ENCODE data around the gene MBD5. TPM values are rescaled to one million over a fixed set of nuclear protein-coding genes. Genes with fewer than 3 reads are reported as not detected.

The MBD5 gene
- total and polyA plus RNA-seq, 7 donors = 2.3 to 81.1 (median 67.0) TPM

GRCh38 chr2:148487439-148487838 lies 466.5 kb downstream of the MBD5 start:
- Histone ChIP-seq H3K27me3 (no peaks in the 10 kb centered on the region), H3K27ac (no peak overlapping the region), H3K9me3 (no peaks in the 10 kb centered on the region), H3K4me1 (no peaks in the 10 kb centered on the region), H3K4me3 (no peak overlapping the region), H3K36me3 (peaks cover 0 to 21% (median 13%) of the 10 kb centered on the region in 4 donors)
- DNase-seq = no peak
- TF ChIP-seq POLR2A (IDR thresholded peaks at IDR 0.05) (no peak), POLR2AphosphoS5 (IDR thresholded peaks at IDR 0.05) (no peak)
- TF ChIP-seq, protein P1, sequence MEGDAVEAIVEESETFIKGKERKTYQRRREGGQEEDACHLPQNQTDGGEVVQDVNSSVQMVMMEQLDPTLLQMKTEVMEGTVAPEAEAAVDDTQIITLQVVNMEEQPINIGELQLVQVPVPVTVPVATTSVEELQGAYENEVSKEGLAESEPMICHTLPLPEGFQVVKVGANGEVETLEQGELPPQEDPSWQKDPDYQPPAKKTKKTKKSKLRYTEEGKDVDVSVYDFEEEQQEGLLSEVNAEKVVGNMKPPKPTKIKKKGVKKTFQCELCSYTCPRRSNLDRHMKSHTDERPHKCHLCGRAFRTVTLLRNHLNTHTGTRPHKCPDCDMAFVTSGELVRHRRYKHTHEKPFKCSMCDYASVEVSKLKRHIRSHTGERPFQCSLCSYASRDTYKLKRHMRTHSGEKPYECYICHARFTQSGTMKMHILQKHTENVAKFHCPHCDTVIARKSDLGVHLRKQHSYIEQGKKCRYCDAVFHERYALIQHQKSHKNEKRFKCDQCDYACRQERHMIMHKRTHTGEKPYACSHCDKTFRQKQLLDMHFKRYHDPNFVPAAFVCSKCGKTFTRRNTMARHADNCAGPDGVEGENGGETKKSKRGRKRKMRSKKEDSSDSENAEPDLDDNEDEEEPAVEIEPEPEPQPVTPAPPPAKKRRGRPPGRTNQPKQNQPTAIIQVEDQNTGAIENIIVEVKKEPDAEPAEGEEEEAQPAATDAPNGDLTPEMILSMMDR (IDR thresholded peaks at IDR 0.05) = no peak
- 91 to 92% methylated on average over 3 of the region's 3 CpGs for WGBS, 2 donors
- intact Hi-C loops (cut with DNase I) = no loop called here

GRCh38 chr2:148490840-148491439 lies 470.0 kb downstream of the MBD5 start:
- peaks cover 0 to 21% (median 13%) of the 10 kb centered on the region in 4 donors for H3K36me3 ChIP-seq
- TF ChIP-seq POLR2AphosphoS5 (IDR thresholded peaks at IDR 0.05) (no peak), EP300 (IDR thresholded peaks at IDR 0.05) (no peak), POLR2A (IDR thresholded peaks at IDR 0.05) (no peak)
- TF ChIP-seq, protein P1 (IDR thresholded peaks at IDR 0.05) = no peak
- no peaks in the 10 kb centered on the region for H3K27me3 ChIP-seq
- H3K4me3 ChIP-seq = no peak overlapping the region
- H3K4me1 ChIP-seq = no peaks in the 10 kb centered on the region
- intact Hi-C loops (cut with DNase I) = no loop called here
- no peak for DNase-seq
- H3K9me3 ChIP-seq = no peaks in the 10 kb centered on the region
- no peak overlapping the region for H3K27ac ChIP-seq
- WGBS, 2 donors = 92% methylated on average over 4 of the region's 4 CpGs

GRCh38 chr2:148493822-148494563 lies 473.1 kb downstream of the MBD5 start:
- WGBS, 2 donors = 69 to 87% methylated on average over 2 of the region's 2 CpGs
- Histone ChIP-seq H3K27ac (no peak overlapping the region), H3K9me3 (no peaks in the 10 kb centered on the region), H3K27me3 (no peaks in the 10 kb centered on the region), H3K4me3 (no peak overlapping the region), H3K36me3 (peaks cover 0 to 29% (median 13%) of the 10 kb centered on the region in 4 donors), H3K4me1 (no peaks in the 10 kb centered on the region)
- intact Hi-C loops (cut with DNase I) = no loop called here
- TF ChIP-seq EP300 (IDR thresholded peaks at IDR 0.05) = no peak
- TF ChIP-seq, protein P1 (IDR thresholded peaks at IDR 0.05) = no peak
- TF ChIP-seq POLR2A (IDR thresholded peaks at IDR 0.05) = no peak
- no peak for TF ChIP-seq POLR2AphosphoS5 (IDR thresholded peaks at IDR 0.05)
- no peak for DNase-seq

DNA sequence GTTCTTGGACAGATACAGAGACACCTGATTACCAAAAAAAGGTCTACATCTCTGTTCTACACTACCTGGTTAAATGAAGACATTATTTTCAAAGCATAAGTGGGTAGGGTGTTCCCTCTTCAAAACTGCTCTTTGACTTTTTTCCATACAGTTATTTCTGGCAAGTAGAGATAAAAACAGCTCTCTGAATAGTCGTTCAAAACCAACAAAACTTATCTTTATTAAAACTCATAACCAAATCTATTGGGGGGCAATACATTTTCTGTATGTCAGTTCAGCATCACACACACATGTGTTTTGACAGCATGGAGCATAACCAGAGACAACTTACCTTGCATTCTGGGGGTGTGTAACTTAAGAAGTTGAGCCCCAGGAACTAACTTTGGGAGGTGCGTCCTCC lies 474.7 kb downstream of the MBD5 start:
- intact Hi-C loops (cut with DNase I) = no loop called here
- TF ChIP-seq, protein P1 (IDR thresholded peaks at IDR 0.05) = no peak
- TF ChIP-seq POLR2A (IDR thresholded peaks at IDR 0.05) (no peak), EP300 (IDR thresholded peaks at IDR 0.05) (no peak), POLR2AphosphoS5 (IDR thresholded peaks at IDR 0.05) (no peak)
- WGBS, 2 donors = 57 to 65% methylated on average over 2 of the region's 2 CpGs

More for the DNA sequence above, 474.7 kb downstream of the MBD5 start:
- Histone ChIP-seq H3K27me3 (no peaks in the 10 kb centered on the region), H3K4me1 (no peaks in the 10 kb centered on the region), H3K9me3 (no peaks in the 10 kb centered on the region), H3K36me3 (peaks cover 0 to 13% (median 1%) of the 10 kb centered on the region in 4 donors), H3K4me3 (no peak overlapping the region), H3K27ac (no peak overlapping the region)
- DNase-seq = no peak
